H9 (cell line): ENCODE measurements around the gene LAMA3. TPM values are rescaled to one million over a fixed set of nuclear protein-coding genes. Genes with fewer than 3 reads are reported as not detected.

Source experiments
- DNase-seq: peaks from one replicate; pipeline ENCODE4 v3.0.0-alpha.2; 2017
- H2AFZ ChIP-seq: one replicate; pipeline ENCODE4 v1.6.1; 2013; ENCODE audit warnings: mild to moderate bottlenecking, low read length, control low read depth, moderate library complexity
- H2AK5ac ChIP-seq: 2 replicates; pipeline ENCODE4 v1.6.1; 2013; ENCODE audit warnings: low read length, control low read depth, mixed read lengths; ENCODE audit not compliant: insufficient read length
- H2BK120ac ChIP-seq: one replicate; pipeline ENCODE4 v1.6.1; 2013; ENCODE audit warnings: low read depth, mild to moderate bottlenecking, low read length, control low read depth, inconsistent platforms; ENCODE audit not compliant: poor library complexity, severe bottlenecking
- H2BK12ac ChIP-seq: 2 replicates; pipeline ENCODE4 v1.6.1; 2013; ENCODE audit warnings: low read length, control low read depth, mixed read lengths, low read depth; ENCODE audit not compliant: insufficient read length
- H2BK15ac ChIP-seq: 2 replicates; pipeline ENCODE4 v1.6.1; 2013; ENCODE audit warnings: low read depth, low read length, control low read depth
- H2BK20ac ChIP-seq: one replicate; pipeline ENCODE4 v1.6.1; 2013; ENCODE audit warnings: low read depth, mild to moderate bottlenecking, low read length, control low read depth, inconsistent platforms; ENCODE audit not compliant: poor library complexity, severe bottlenecking
- H2BK5ac ChIP-seq: 2 replicates; pipeline ENCODE4 v1.6.1; 2013; ENCODE audit warnings: low read length, control low read depth, mixed read lengths; ENCODE audit not compliant: insufficient read length
- H3K14ac ChIP-seq: 2 replicates; pipeline ENCODE4 v1.6.1; 2013; ENCODE audit warnings: low read length, control low read depth; ENCODE audit not compliant: insufficient read depth
- H3K18ac ChIP-seq: 2 replicates; pipeline ENCODE4 v1.6.1; 2013; ENCODE audit warnings: low read depth, mild to moderate bottlenecking, mixed read lengths, low read length, control low read depth; ENCODE audit not compliant: insufficient read length
- H3K23ac ChIP-seq: 2 replicates; pipeline ENCODE4 v1.6.1; 2013; ENCODE audit warnings: low read length, control low read depth, mixed read lengths, low read depth; ENCODE audit not compliant: insufficient read length
- H3K23me2 ChIP-seq: 2 replicates; pipeline ENCODE4 v1.6.1; 2013; ENCODE audit warnings: low read depth, mild to moderate bottlenecking, mixed read lengths, low read length, control low read depth; ENCODE audit not compliant: insufficient read length, poor library complexity, severe bottlenecking
- H3K27ac ChIP-seq: 2 replicates; pipeline ENCODE4 v1.5.1; 2013; ENCODE audit warnings: low read length, control low read depth, mixed read lengths, low read depth; ENCODE audit not compliant: insufficient read length
- H3K27me3 ChIP-seq: 2 replicates; pipeline ENCODE4 v1.6.1; 2013; ENCODE audit warnings: low read length, control low read depth, inconsistent platforms; ENCODE audit not compliant: insufficient read depth
- H3K4ac ChIP-seq: 2 replicates; pipeline ENCODE4 v1.6.1; 2013; ENCODE audit warnings: low read depth, mild to moderate bottlenecking, control low read depth, inconsistent platforms, low read length, moderate library complexity
- H3K4me1 ChIP-seq: 2 replicates; pipeline ENCODE4 v1.6.1; 2013; ENCODE audit warnings: low read length, control low read depth, inconsistent platforms; ENCODE audit not compliant: insufficient read depth
- H3K4me2 ChIP-seq: 2 replicates; pipeline ENCODE4 v1.6.1; 2013; ENCODE audit warnings: low read length, control low read depth, mixed read lengths; ENCODE audit not compliant: insufficient read length, insufficient read depth
- H3K56ac ChIP-seq: 2 replicates; pipeline ENCODE4 v1.6.1; 2013; ENCODE audit warnings: low read depth, mild to moderate bottlenecking, mixed read lengths, low read length, control low read depth; ENCODE audit not compliant: insufficient read length
- H3K79me1 ChIP-seq: 2 replicates; pipeline ENCODE4 v1.6.1; 2013; ENCODE audit warnings: low read depth, mild to moderate bottlenecking, moderate library complexity, low read length, control low read depth, inconsistent platforms; ENCODE audit not compliant: insufficient read depth, poor library complexity, severe bottlenecking
- H3K79me2 ChIP-seq: 2 replicates; pipeline ENCODE4 v1.6.1; 2013; ENCODE audit warnings: low read length, control low read depth, inconsistent platforms; ENCODE audit not compliant: insufficient read depth
- H3K9ac ChIP-seq: 2 replicates; pipeline ENCODE4 v1.6.1; 2013; ENCODE audit warnings: low read length, control low read depth, mixed read lengths; ENCODE audit not compliant: insufficient read length; ENCODE audit errors: extremely low read depth
- H3K9me3 ChIP-seq: one replicate; pipeline ENCODE4 v1.6.1; 2013; ENCODE audit warnings: low read depth, low read length, inconsistent platforms; ENCODE audit not compliant: control insufficient read depth
- H3T11ph ChIP-seq: one replicate; pipeline ENCODE4 v1.6.1; 2013; ENCODE audit warnings: mild to moderate bottlenecking, low read length, control low read depth, inconsistent platforms
- H4K20me1 ChIP-seq: one replicate; pipeline ENCODE4 v1.6.1; 2013; ENCODE audit not compliant: control insufficient read depth, insufficient read length, insufficient read depth
- H4K5ac ChIP-seq: 2 replicates; pipeline ENCODE4 v1.6.1; 2013; ENCODE audit warnings: low read depth, mild to moderate bottlenecking, mixed read lengths, low read length, control low read depth; ENCODE audit not compliant: insufficient read length
- H4K8ac ChIP-seq: replicated peaks from 2 replicates; pipeline ENCODE4 v1.6.1; 2013; ENCODE audit warnings: low read length, control low read depth, mixed read lengths, low read depth; ENCODE audit not compliant: insufficient read length
- H4K91ac ChIP-seq: 2 replicates; pipeline ENCODE4 v1.6.1; 2013; ENCODE audit warnings: low read depth, mild to moderate bottlenecking, moderate library complexity, mixed read lengths, low read length, control low read depth; ENCODE audit not compliant: insufficient read length
- H3K27ac Mint-ChIP-seq, 3 experiments: 2 replicates in 2 of 3; 3 replicates in 1 of 3; pipeline ENCODE4 v1.8.0; 2020 to 2021; ENCODE audit warnings: mixed read lengths in 3 of 3, mild to moderate bottlenecking in 1 of 3, moderate library complexity in 1 of 3
- H3K27me3 Mint-ChIP-seq: 2 replicates; pipeline ENCODE4 v1.8.0; 2021; ENCODE audit warnings: low read depth, mild to moderate bottlenecking, moderate library complexity, mixed read lengths
- H3K36me3 Mint-ChIP-seq, 3 experiments: 2 replicates in 2 of 3; 3 replicates in 1 of 3; pipeline ENCODE4 v1.8.0; 2020 to 2021; ENCODE audit warnings: low read depth in 3 of 3, mixed read lengths in 3 of 3; ENCODE audit not compliant: insufficient read depth in 1 of 3
- H3K4me1 Mint-ChIP-seq, 2 experiments: 2 replicates each; pipeline ENCODE4 v1.8.0; 2020; ENCODE audit warnings: mixed read lengths in 2 of 2
- H3K4me3 Mint-ChIP-seq, 2 experiments: 2 replicates in 1 of 2; 3 replicates in 1 of 2; pipeline ENCODE4 v1.8.0; 2020 to 2021; ENCODE audit warnings: mild to moderate bottlenecking in 2 of 2, mixed read lengths in 2 of 2, moderate library complexity in 1 of 2
- H3K9me3 Mint-ChIP-seq, 2 experiments: 2 replicates in 1 of 2; 3 replicates in 1 of 2; pipeline ENCODE4 v1.8.0; 2020; ENCODE audit warnings: mild to moderate bottlenecking in 2 of 2, mixed read lengths in 2 of 2, moderate library complexity in 1 of 2
- CTCF ChIP-seq: fragments of 200-600 bp; sonication (generic); conservative IDR thresholded peaks from 3 replicates; pipeline ENCODE4 v1.8.0; 2021; ENCODE audit warnings: antibody characterized with exemption, mild to moderate bottlenecking
- WGBS: extraction: QIAGEN DNeasy Blood & Tissue Kit; methylation state at CpG from one replicate; pipeline ENCODE4 v1.1.7; 2013; ENCODE audit warnings: missing lambda C conversion rate, low lambda C conversion rate, mixed read lengths; ENCODE audit not compliant: insufficient read length; ENCODE audit errors: extremely low coverage; 5-methylcytosine and 5-hydroxymethylcytosine counted together
- total RNA-seq: library from RNA; stranded (reverse); gene quantifications from 2 replicates; pipeline ENCODE4 v1.2.1, GENCODE V29; 2021

The LAMA3 gene
- total RNA-seq, 1 experiment from 2014 or later: 0.33 TPM

- H2AK5ac ChIP-seq: no peak overlapping the region
- no peaks in the 10 kb centered on the region for H4K20me1 ChIP-seq
- Mint-ChIP-seq H3K27me3 (no peaks in the 10 kb centered on the region; the same call in 1 of the 2 replicates), H3K27ac (no peak overlapping the region), H3K9me3 (peaks cover 7 to 9% of the 10 kb centered on the region in 2 experiments; a peak in 3 of 5 replicates), H3K36me3 (peaks cover 3 to 6% (median 6%) of the 10 kb centered on the region in 3 experiments; a peak in 6 of 7 replicates), H3K4me1 (peaks cover 7 to 11% of the 10 kb centered on the region in 2 experiments), H3K4me3 (no peak overlapping the region)
- no peaks in the 10 kb centered on the region for H3K79me2 ChIP-seq
- no peak overlapping the region for H2BK12ac ChIP-seq
- no peaks in the 10 kb centered on the region for H3K79me1 ChIP-seq
- H3K9ac ChIP-seq: no peak overlapping the region
- no peak overlapping the region for H3K27ac ChIP-seq
- H3K4ac ChIP-seq: no peak overlapping the region
- WGBS: no CpG with 5 or more reads among the region's 2 CpGs
- H2BK20ac ChIP-seq: no peak overlapping the region
- no peak overlapping the region for H2BK15ac ChIP-seq
- no peak overlapping the region for H2AFZ ChIP-seq
- H3K4me1 ChIP-seq: peaks cover 5% of the 10 kb centered on the region; the same call in 1 of the 2 replicates
- H2BK5ac ChIP-seq: no peak overlapping the region
- DNase-seq: no peak
- no peaks in the 10 kb centered on the region for H3K27me3 ChIP-seq
- no peak overlapping the region for H4K5ac ChIP-seq
- H3K56ac ChIP-seq: no peak overlapping the region
- H3T11ph ChIP-seq: no peak overlapping the region
- H3K4me2 ChIP-seq: no peak overlapping the region
- peak; percentile 45; the same call in 2 of the 3 replicates for TF ChIP-seq CTCF
- H3K23ac ChIP-seq: no peak overlapping the region
- no peak overlapping the region for H4K8ac ChIP-seq
- H2BK120ac ChIP-seq: no peak overlapping the region
- no peak overlapping the region for H4K91ac ChIP-seq
- H3K14ac ChIP-seq: no peak overlapping the region
- peaks cover 7% of the 10 kb centered on the region for H3K9me3 ChIP-seq
- H3K23me2 ChIP-seq: no peaks in the 10 kb centered on the region
- H3K18ac ChIP-seq: no peak overlapping the region
These were observed 49.2 kb upstream of the LAMA3 start for GRCh38 chr18:23640052-23640451.
